ENCODE results near the gene KCNB1. TPM values are rescaled to one million over a fixed set of nuclear protein-coding genes. Genes with fewer than 3 reads are reported as not detected.

KCNB1 gene
- total and polyA plus RNA-seq, 12 donors: 0.64 to 4.2 (median 1.1) TPM

GRCh38 chr20:49395659-49396058 lies 86.8 kb downstream of the KCNB1 start:
- DNase-seq: no peak
- Histone ChIP-seq H3K36me3 (no peaks in the 10 kb centered on the region), H3K9me3 (no peaks in the 10 kb centered on the region), H3K4me3 (no peak overlapping the region), H3K27me3 (peaks cover 0 to 8% (median 0%) of the 10 kb centered on the region in 7 donors), H3K27ac (peak overlapping the region in 1 of 10 donors; percentile 7), H3K4me1 (peaks cover 8 to 41% (median 25%) of the 10 kb centered on the region in 9 donors)
- ATAC-seq: no peak
- no peak for TF ChIP-seq CTCF (IDR thresholded peaks at IDR 0.05)
- intact Hi-C loops (cut with DNase I): no loop called here
- 87 to 90% methylated on average over 11 of the region's 11 CpGs for WGBS, 2 donors

GRCh38 chr20:49395183-49395582 lies 87.3 kb downstream of the KCNB1 start:
- no peak for TF ChIP-seq CTCF (IDR thresholded peaks at IDR 0.05)
- WGBS, 2 donors: 54 to 57% methylated on average over 14 of the region's 14 CpGs
- intact Hi-C loops (cut with DNase I): no loop called here
- no peaks in the 10 kb centered on the region for H3K36me3 ChIP-seq
- ATAC-seq: peak in 2 of 8 donors; percentile 38 to 39
- peaks cover 4 to 41% (median 21%) of the 10 kb centered on the region in 9 donors for H3K4me1 ChIP-seq
- H3K27ac ChIP-seq: peak overlapping the region in 1 of 10 donors; percentile 7
- no peak overlapping the region for H3K4me3 ChIP-seq
- no peak for DNase-seq
- H3K9me3 ChIP-seq: no peaks in the 10 kb centered on the region
- H3K27me3 ChIP-seq: peaks cover 0 to 8% (median 0%) of the 10 kb centered on the region in 7 donors

- WGBS, 2 donors: 74 to 83% methylated on average over 8 of the region's 8 CpGs
- TF ChIP-seq CTCF (IDR thresholded peaks at IDR 0.05): no peak
- H3K4me3 ChIP-seq: no peak overlapping the region
- H3K27ac ChIP-seq: peak overlapping the region in 1 of 10 donors; percentile 7
- peaks cover 3 to 41% (median 21%) of the 10 kb centered on the region in 9 donors for H3K4me1 ChIP-seq
- peaks cover 0 to 8% (median 0%) of the 10 kb centered on the region in 7 donors for H3K27me3 ChIP-seq
- H3K9me3 ChIP-seq: no peaks in the 10 kb centered on the region
- no peak for ATAC-seq
- intact Hi-C loops (cut with DNase I): no loop called here
- no peak for DNase-seq
- H3K36me3 ChIP-seq: no peaks in the 10 kb centered on the region
Observed at GRCh38 chr20:49394757-49395156, 87.7 kb downstream of the KCNB1 start.

GRCh38 chr20:49394264-49394663 lies 88.2 kb downstream of the KCNB1 start:
- no peak for TF ChIP-seq CTCF (IDR thresholded peaks at IDR 0.05)
- WGBS, 2 donors: 84 to 87% methylated on average over 4 of the region's 4 CpGs
- Histone ChIP-seq H3K36me3 (no peaks in the 10 kb centered on the region), H3K27me3 (peaks cover 0 to 8% (median 0%) of the 10 kb centered on the region in 7 donors), H3K4me3 (no peak overlapping the region), H3K9me3 (no peaks in the 10 kb centered on the region), H3K27ac (no peak overlapping the region), H3K4me1 (peaks cover 0 to 41% (median 16%) of the 10 kb centered on the region in 9 donors)
- ATAC-seq: peak in 2 of 8 donors; percentile 13 to 25
- DNase-seq: no peak
- intact Hi-C loops (cut with DNase I): no loop called here
